ENCODE results near the gene ZNF2.
"Not testable (repeated sequence)": the region's sequence is repeated elsewhere in the genome, so short reads cannot be mapped to it uniquely, and the experiment has no call there.

The ZNF2 gene

GRCh38 chr2:95174031-95174542, 8.5 kb downstream of the ZNF2 start:
- H3K4me3 ChIP-seq (ENCODE audit: low read length), result no peak overlapping the region
- TF ChIP-seq ZNF274 (IDR thresholded peaks at IDR 0.05; ENCODE audit: low read depth, low read length), result no peak

- no peak overlapping the region for H3K4me3 ChIP-seq (ENCODE audit: low read length)
- no peak for TF ChIP-seq ZNF274 (IDR thresholded peaks at IDR 0.05; ENCODE audit: low read depth, low read length)
Measured at GRCh38 chr2:95179451-95179850, 13.8 kb downstream of the ZNF2 start.

GRCh38 chr2:95181774-95182173, 16.2 kb downstream of the ZNF2 start:
- H3K4me3 ChIP-seq (ENCODE audit: low read length), result no peak overlapping the region
- TF ChIP-seq ZNF274 (IDR thresholded peaks at IDR 0.05; ENCODE audit: low read depth, low read length), result no peak

- TF ChIP-seq ZNF274 (IDR thresholded peaks at IDR 0.05; ENCODE audit: low read depth, low read length), result no peak
- no peak overlapping the region for H3K4me3 ChIP-seq (ENCODE audit: low read length)
Measured at GRCh38 chr2:95185197-95185596, 19.6 kb downstream of the ZNF2 start.

- TF ChIP-seq ZNF274 (IDR thresholded peaks at IDR 0.05; ENCODE audit: low read depth, low read length), result no peak
- no peak overlapping the region for H3K4me3 ChIP-seq (ENCODE audit: low read length)
Measured at GRCh38 chr2:95185973-95186372, 20.4 kb downstream of the ZNF2 start.

- H3K4me3 ChIP-seq (ENCODE audit: low read length), result not testable (repeated sequence)
Measured at GRCh38 chr2:95192956-95193355, 27.3 kb downstream of the ZNF2 start.

- H3K4me3 ChIP-seq (ENCODE audit: low read length), result no peak overlapping the region
- TF ChIP-seq ZNF274 (IDR thresholded peaks at IDR 0.05; ENCODE audit: low read depth, low read length), result no peak
Measured at GRCh38 chr2:95203911-95204310, 38.3 kb downstream of the ZNF2 start.

- no peak overlapping the region for H3K4me3 ChIP-seq (ENCODE audit: low read length)
- no peak for TF ChIP-seq ZNF274 (IDR thresholded peaks at IDR 0.05; ENCODE audit: low read depth, low read length)
Measured at GRCh38 chr2:95204396-95204795, 38.8 kb downstream of the ZNF2 start.

- H3K4me3 ChIP-seq (ENCODE audit: low read length), result no peak overlapping the region
- no peak for TF ChIP-seq ZNF274 (IDR thresholded peaks at IDR 0.05; ENCODE audit: low read depth, low read length)
Measured at GRCh38 chr2:95206096-95206495, 40.5 kb downstream of the ZNF2 start.

- TF ChIP-seq ZNF274 (IDR thresholded peaks at IDR 0.05; ENCODE audit: low read depth, low read length), result no peak
- H3K4me3 ChIP-seq (ENCODE audit: low read length), result peak within 1 kb of the TSS; percentile 72
Measured at GRCh38 chr2:95207111-95207961, 41.7 kb downstream of the ZNF2 start, which contains the start of gene ZNF892. Gene ZNF892, plus strand, starts transcription at chr2:95207521. Its CDS starts 295 bp downstream, at chr2:95207816.

GRCh38 chr2:95208106-95208505, 42.5 kb downstream of the ZNF2 start:
- H3K4me3 ChIP-seq (ENCODE audit: low read length), result peak overlapping the region; percentile 72; the same call in 1 of the 2 replicates
- no peak for TF ChIP-seq ZNF274 (IDR thresholded peaks at IDR 0.05; ENCODE audit: low read depth, low read length)

- TF ChIP-seq ZNF274 (IDR thresholded peaks at IDR 0.05; ENCODE audit: low read depth, low read length), result peak; percentile 100
- no peak overlapping the region for H3K4me3 ChIP-seq (ENCODE audit: low read length)
Measured at GRCh38 chr2:95215018-95215612, 49.5 kb downstream of the ZNF2 start.

GRCh38 chr2:95220449-95220848, 54.8 kb downstream of the ZNF2 start:
- no peak for TF ChIP-seq ZNF274 (IDR thresholded peaks at IDR 0.05; ENCODE audit: low read depth, low read length)
- H3K4me3 ChIP-seq (ENCODE audit: low read length), result no peak overlapping the region

GRCh38 chr2:95225658-95226057, 60.0 kb downstream of the ZNF2 start:
- H3K4me3 ChIP-seq (ENCODE audit: low read length), result no peak overlapping the region
- no peak for TF ChIP-seq ZNF274 (IDR thresholded peaks at IDR 0.05; ENCODE audit: low read depth, low read length)

- H3K4me3 ChIP-seq (ENCODE audit: low read length), result no peak overlapping the region
- TF ChIP-seq ZNF274 (IDR thresholded peaks at IDR 0.05; ENCODE audit: low read depth, low read length), result no peak
Measured at GRCh38 chr2:95231723-95232122, 66.1 kb downstream of the ZNF2 start.
